CD4-positive, CD25-positive, alpha-beta regulatory T cell (primary cell): Measurements from ENCODE around the gene UNKL. TPM values are rescaled to one million over a fixed set of nuclear protein-coding genes. Genes with fewer than 3 reads are reported as not detected.

ENCODE experiments used
- ATAC-seq, 2 donors: fragments of 150-1000 bp; cut with Tn5 transposase; one replicate each; pipeline ENCODE4 v1.10.0; 2021; ENCODE audit warnings: low read depth in 2 of 2, moderate number of reproducible peaks in 2 of 2, moderate library complexity in 1 of 2
- DNase-seq, 3 donors: peaks; one replicate each; pipeline versions ENCODE4 v3.0.0 to v3.0.0-alpha.2; 2012 to 2022; ENCODE audit warnings: mixed read lengths in 1 of 3
- H3K27ac ChIP-seq: one replicate; pipeline ENCODE4 v1.7.0; 2013; ENCODE audit warnings: mild to moderate bottlenecking, low read length; ENCODE audit not compliant: insufficient read depth, poor library complexity, severe bottlenecking
- H3K27me3 ChIP-seq: one replicate; pipeline ENCODE4 v1.7.0; 2013; ENCODE audit warnings: low read length; ENCODE audit not compliant: control insufficient read depth, insufficient read depth
- H3K36me3 ChIP-seq: one replicate; pipeline ENCODE4 v1.7.0; 2013; ENCODE audit warnings: mild to moderate bottlenecking, low read length, moderate library complexity; ENCODE audit not compliant: control insufficient read depth, insufficient read depth
- H3K4me1 ChIP-seq: 2 replicates; pipeline ENCODE4 v1.7.0; 2013; ENCODE audit warnings: mild to moderate bottlenecking, low read length; ENCODE audit not compliant: insufficient read depth, control insufficient read depth, poor library complexity, severe bottlenecking
- H3K4me3 ChIP-seq: one replicate; pipeline ENCODE4 v1.7.0; 2013; ENCODE audit warnings: low read depth, mild to moderate bottlenecking, low read length, moderate library complexity
- H3K9me3 ChIP-seq, 2 experiments: 1 replicate in 1 of 2; 2 replicates in 1 of 2; pipeline ENCODE4 v1.7.0; 2013; ENCODE audit warnings: low read length in 2 of 2, mild to moderate bottlenecking in 1 of 2, moderate library complexity in 1 of 2; ENCODE audit not compliant: control insufficient read depth in 2 of 2
- H3K27ac Mint-ChIP-seq, 3 donors: one replicate each; pipeline ENCODE4 v1.8.0; 2020 to 2022; ENCODE audit warnings: mild to moderate bottlenecking in 3 of 3, mixed read lengths in 3 of 3, moderate library complexity in 2 of 3
- H3K27me3 Mint-ChIP-seq: one replicate; pipeline ENCODE4 v1.8.0; 2022; ENCODE audit warnings: mild to moderate bottlenecking, mixed read lengths
- H3K36me3 Mint-ChIP-seq: one replicate; pipeline ENCODE4 v1.8.0; 2020; ENCODE audit warnings: mixed read lengths
- H3K4me1 Mint-ChIP-seq, 4 donors: one replicate each; pipeline ENCODE4 v1.8.0; 2020 to 2022; ENCODE audit warnings: mixed read lengths in 4 of 4, mild to moderate bottlenecking in 1 of 4
- H3K4me3 Mint-ChIP-seq, 4 donors: one replicate each; pipeline ENCODE4 v1.8.0; 2020 to 2022; ENCODE audit warnings: mild to moderate bottlenecking in 4 of 4, mixed read lengths in 4 of 4, moderate library complexity in 3 of 4
- H3K9me3 Mint-ChIP-seq, 7 donors: one replicate each; pipeline ENCODE4 v1.8.0; 2020 to 2022; ENCODE audit warnings: mixed read lengths in 7 of 7, mild to moderate bottlenecking in 3 of 7, moderate library complexity in 2 of 7
- polyA plus RNA-seq, 4 donors: library from polyadenylated mRNA; unstranded; fragments of 300-500 nt; fragmentation: Illumina TruSeq; gene quantifications; one replicate each; pipeline ENCODE4 v1.2.3, GENCODE V29; 2021
- total RNA-seq: library from RNA; stranded (reverse); gene quantifications from one replicate; pipeline ENCODE4 v1.2.3, GENCODE V29; 2022

Gene UNKL
- total and polyA plus RNA-seq, 5 donors from 2014 or later = 6.3 to 94.3 (median 9.6) TPM

- no peak for DNase-seq
- Histone ChIP-seq H3K27ac (no peak overlapping the region), H3K4me3 (no peak overlapping the region), H3K36me3 (no peaks in the 10 kb centered on the region), H3K4me1 (no peaks in the 10 kb centered on the region), H3K9me3 (no peaks in the 10 kb centered on the region), H3K27me3 (no peaks in the 10 kb centered on the region)
- Mint-ChIP-seq H3K27ac (no peak overlapping the region), H3K36me3 (no peaks in the 10 kb centered on the region), H3K27me3 (no peaks in the 10 kb centered on the region), H3K4me3 (no peak overlapping the region), H3K9me3 (no peaks in the 10 kb centered on the region), H3K4me1 (no peaks in the 10 kb centered on the region)
- ATAC-seq = no peak
These were observed 23.1 kb upstream of the UNKL start for GRCh38 chr16:1437606-1438005.

- Histone ChIP-seq H3K36me3 (no peaks in the 10 kb centered on the region), H3K9me3 (no peaks in the 10 kb centered on the region), H3K4me3 (no peak overlapping the region), H3K27me3 (no peaks in the 10 kb centered on the region), H3K27ac (no peak overlapping the region), H3K4me1 (no peaks in the 10 kb centered on the region)
- Mint-ChIP-seq H3K27ac (no peak overlapping the region), H3K36me3 (no peaks in the 10 kb centered on the region), H3K4me1 (peaks cover 0 to 4% (median 0%) of the 10 kb centered on the region in 4 donors), H3K27me3 (no peaks in the 10 kb centered on the region), H3K4me3 (no peak overlapping the region), H3K9me3 (no peaks in the 10 kb centered on the region)
- ATAC-seq (no peak), DNase-seq (no peak)
These were observed 22.3 kb upstream of the UNKL start for GRCh38 chr16:1436731-1437355.

GRCh38 chr16:1435921-1436697 is 21.6 kb upstream of the UNKL start:
- Mint-ChIP-seq H3K9me3 (no peaks in the 10 kb centered on the region), H3K27me3 (no peaks in the 10 kb centered on the region), H3K4me3 (no peak overlapping the region), H3K36me3 (no peaks in the 10 kb centered on the region), H3K4me1 (peaks cover 0 to 4% (median 0%) of the 10 kb centered on the region in 4 donors), H3K27ac (no peak overlapping the region)
- no peak for DNase-seq
- no peak for ATAC-seq
- H3K27me3 ChIP-seq = no peaks in the 10 kb centered on the region
- H3K36me3 ChIP-seq = no peaks in the 10 kb centered on the region
- no peak overlapping the region for H3K27ac ChIP-seq
- no peaks in the 10 kb centered on the region for H3K9me3 ChIP-seq
- H3K4me1 ChIP-seq = no peaks in the 10 kb centered on the region
- no peak overlapping the region for H3K4me3 ChIP-seq

GRCh38 chr16:1434644-1435592 is 20.4 kb upstream of the UNKL start:
- Histone ChIP-seq H3K27ac (no peak overlapping the region), H3K4me3 (no peak overlapping the region), H3K9me3 (no peaks in the 10 kb centered on the region), H3K36me3 (no peaks in the 10 kb centered on the region), H3K4me1 (no peaks in the 10 kb centered on the region), H3K27me3 (no peaks in the 10 kb centered on the region)
- H3K27ac Mint-ChIP-seq = no peak overlapping the region
- peaks cover 0 to 4% (median 0%) of the 10 kb centered on the region in 4 donors for H3K4me1 Mint-ChIP-seq
- DNase-seq (no peak), ATAC-seq (no peak)
- H3K4me3 Mint-ChIP-seq = no peak overlapping the region
- H3K36me3 Mint-ChIP-seq = no peaks in the 10 kb centered on the region
- H3K27me3 Mint-ChIP-seq = no peaks in the 10 kb centered on the region
- H3K9me3 Mint-ChIP-seq = no peaks in the 10 kb centered on the region

GRCh38 chr16:1433756-1434155 is 19.3 kb upstream of the UNKL start:
- H3K27ac Mint-ChIP-seq = no peak overlapping the region
- no peaks in the 10 kb centered on the region for H3K36me3 Mint-ChIP-seq
- no peak overlapping the region for H3K4me3 ChIP-seq
- no peaks in the 10 kb centered on the region for H3K9me3 Mint-ChIP-seq
- H3K4me1 ChIP-seq = peaks cover under 1% of the 10 kb centered on the region
- H3K27me3 Mint-ChIP-seq = no peaks in the 10 kb centered on the region
- peaks cover 0 to 4% (median 0%) of the 10 kb centered on the region in 4 donors for H3K4me1 Mint-ChIP-seq
- H3K9me3 ChIP-seq = no peaks in the 10 kb centered on the region
- DNase-seq (no peak), ATAC-seq (no peak)
- H3K27ac ChIP-seq = no peak overlapping the region
- no peak overlapping the region for H3K4me3 Mint-ChIP-seq
- no peaks in the 10 kb centered on the region for H3K36me3 ChIP-seq
- no peaks in the 10 kb centered on the region for H3K27me3 ChIP-seq

GRCh38 chr16:1433263-1433560 is 18.7 kb upstream of the UNKL start:
- Histone ChIP-seq H3K36me3 (no peaks in the 10 kb centered on the region), H3K27ac (no peak overlapping the region), H3K27me3 (no peaks in the 10 kb centered on the region), H3K9me3 (no peaks in the 10 kb centered on the region), H3K4me1 (peaks cover 5% of the 10 kb centered on the region), H3K4me3 (no peak overlapping the region)
- no peak overlapping the region for H3K4me3 Mint-ChIP-seq
- no peak for DNase-seq
- H3K4me1 Mint-ChIP-seq = peaks cover 0 to 4% (median 0%) of the 10 kb centered on the region in 4 donors
- no peak overlapping the region for H3K27ac Mint-ChIP-seq
- no peaks in the 10 kb centered on the region for H3K9me3 Mint-ChIP-seq
- H3K36me3 Mint-ChIP-seq = no peaks in the 10 kb centered on the region
- ATAC-seq = no peak
- H3K27me3 Mint-ChIP-seq = no peaks in the 10 kb centered on the region

- no peaks in the 10 kb centered on the region for H3K36me3 ChIP-seq
These were observed 18.1 kb upstream of the UNKL start for GRCh38 chr16:1432388-1433262.

More at GRCh38 chr16:1432388-1433262, 18.1 kb upstream of the UNKL start:
- H3K27me3 Mint-ChIP-seq = no peaks in the 10 kb centered on the region
- Histone ChIP-seq H3K4me1 (peaks cover 5% of the 10 kb centered on the region), H3K9me3 (no peaks in the 10 kb centered on the region), H3K27ac (no peak overlapping the region), H3K4me3 (no peak overlapping the region), H3K27me3 (no peaks in the 10 kb centered on the region)
- H3K36me3 Mint-ChIP-seq = no peaks in the 10 kb centered on the region
- no peaks in the 10 kb centered on the region for H3K9me3 Mint-ChIP-seq
- peaks cover 0 to 4% (median 0%) of the 10 kb centered on the region in 4 donors for H3K4me1 Mint-ChIP-seq
- peak overlapping the region in 1 of 4 donors; percentile 60 for H3K4me3 Mint-ChIP-seq
- no peak for DNase-seq
- ATAC-seq = peak in 1 of 2 donors; percentile 11
- peak overlapping the region in 2 of 3 donors; percentile 26 to 79 for H3K27ac Mint-ChIP-seq
